Measurements from ENCODE around the gene SERINC5.

Gene SERINC5

GRCh38 chr5:80289320-80289719 lies 33.5 kb upstream of the SERINC5 start:
- Histone ChIP-seq H3K79me2 (ENCODE audit: insufficient read depth, low read length) (no peaks in the 10 kb centered on the region), H3K27me3 (ENCODE audit: insufficient read depth, low read length, poor library complexity, severe bottlenecking) (no peaks in the 10 kb centered on the region), H3K9me3 (ENCODE audit: insufficient read depth, low read depth, low read length) (no peaks in the 10 kb centered on the region), H3K4me2 (ENCODE audit: low read depth, low read length, poor library complexity, severe bottlenecking) (no peak overlapping the region), H3K4me3 (ENCODE audit: low read length, poor library complexity, severe bottlenecking) (no peak overlapping the region), H3K9me2 (replicated peaks; ENCODE audit: low read depth, low read length) (no peaks in the 10 kb centered on the region), H3K4me1 (ENCODE audit: insufficient read depth, low read length, poor library complexity, severe bottlenecking) (no peaks in the 10 kb centered on the region), H3F3A (ENCODE audit: low read depth) (no peaks in the 10 kb centered on the region), H3K36me3 (ENCODE audit: insufficient read depth, low read length) (no peaks in the 10 kb centered on the region), H2AFZ (ENCODE audit: low read length) (no peak overlapping the region), H4K20me1 (ENCODE audit: insufficient read depth, low read length, poor library complexity, severe bottlenecking) (no peaks in the 10 kb centered on the region), H3K9ac (ENCODE audit: low read depth, low read length, poor library complexity, severe bottlenecking) (no peak overlapping the region)
- TF ChIP-seq CTCF (conservative IDR thresholded peaks at IDR 0.05; ENCODE audit: low read length) (no peak), EZH2phosphoT487 (IDR thresholded peaks at IDR 0.05; ENCODE audit: borderline replicate concordance) (no peak)

GRCh38 chr5:80288177-80288576 lies 32.3 kb upstream of the SERINC5 start:
- H3K4me1 ChIP-seq (ENCODE audit: insufficient read depth, low read length, poor library complexity, severe bottlenecking) = no peaks in the 10 kb centered on the region
- no peaks in the 10 kb centered on the region for H3K27me3 ChIP-seq (ENCODE audit: insufficient read depth, low read length, poor library complexity, severe bottlenecking)
- H3K4me3 ChIP-seq (ENCODE audit: low read length, poor library complexity, severe bottlenecking) = no peak overlapping the region
- H4K20me1 ChIP-seq (ENCODE audit: insufficient read depth, low read length, poor library complexity, severe bottlenecking) = no peaks in the 10 kb centered on the region
- no peaks in the 10 kb centered on the region for H3K36me3 ChIP-seq (ENCODE audit: insufficient read depth, low read length)
- no peaks in the 10 kb centered on the region for H3K9me3 ChIP-seq (ENCODE audit: insufficient read depth, low read depth, low read length)
- TF ChIP-seq EZH2phosphoT487 (IDR thresholded peaks at IDR 0.05; ENCODE audit: borderline replicate concordance) = no peak
- TF ChIP-seq CTCF (conservative IDR thresholded peaks at IDR 0.05; ENCODE audit: low read length) = no peak
- no peaks in the 10 kb centered on the region for H3K9me2 ChIP-seq (replicated peaks; ENCODE audit: low read depth, low read length)
- no peak overlapping the region for H3K4me2 ChIP-seq (ENCODE audit: low read depth, low read length, poor library complexity, severe bottlenecking)
- no peaks in the 10 kb centered on the region for H3F3A ChIP-seq (ENCODE audit: low read depth)
- no peak overlapping the region for H3K9ac ChIP-seq (ENCODE audit: low read depth, low read length, poor library complexity, severe bottlenecking)
- H2AFZ ChIP-seq (ENCODE audit: low read length) = no peak overlapping the region
- H3K79me2 ChIP-seq (ENCODE audit: insufficient read depth, low read length) = no peaks in the 10 kb centered on the region

GRCh38 chr5:80284720-80285119 lies 28.9 kb upstream of the SERINC5 start:
- H3K4me2 ChIP-seq (ENCODE audit: low read depth, low read length, poor library complexity, severe bottlenecking) = peak overlapping the region; percentile 1
- peak overlapping the region; percentile 51 for H2AFZ ChIP-seq (ENCODE audit: low read length)

More at GRCh38 chr5:80284720-80285119, 28.9 kb upstream of the SERINC5 start:
- TF ChIP-seq CTCF (conservative IDR thresholded peaks at IDR 0.05; ENCODE audit: low read length) (no peak), EZH2phosphoT487 (IDR thresholded peaks at IDR 0.05; ENCODE audit: borderline replicate concordance) (no peak)
- Histone ChIP-seq H3K79me2 (ENCODE audit: insufficient read depth, low read length) (no peaks in the 10 kb centered on the region), H3K4me3 (ENCODE audit: low read length, poor library complexity, severe bottlenecking) (no peak overlapping the region), H3K4me1 (ENCODE audit: insufficient read depth, low read length, poor library complexity, severe bottlenecking) (no peaks in the 10 kb centered on the region), H3K36me3 (ENCODE audit: insufficient read depth, low read length) (no peaks in the 10 kb centered on the region), H3F3A (ENCODE audit: low read depth) (no peaks in the 10 kb centered on the region), H4K20me1 (ENCODE audit: insufficient read depth, low read length, poor library complexity, severe bottlenecking) (no peaks in the 10 kb centered on the region), H3K9me2 (replicated peaks; ENCODE audit: low read depth, low read length) (no peaks in the 10 kb centered on the region), H3K9me3 (ENCODE audit: insufficient read depth, low read depth, low read length) (no peaks in the 10 kb centered on the region), H3K9ac (ENCODE audit: low read depth, low read length, poor library complexity, severe bottlenecking) (no peak overlapping the region), H3K27me3 (ENCODE audit: insufficient read depth, low read length, poor library complexity, severe bottlenecking) (no peaks in the 10 kb centered on the region)
